ENCODE data around the gene DDAH1. TPM values are rescaled to one million over a fixed set of nuclear protein-coding genes. Genes with fewer than 3 reads are reported as not detected.

The DDAH1 gene
- total RNA-seq, 4 donors from 2014 or later = 12.9 to 28.9 (median 18.2) TPM

- intact Hi-C loops (cut with DNase I; ENCODE audit: low total_unique reads) = no loop called here
- TF ChIP-seq CTCF (IDR thresholded peaks at IDR 0.05) (no peak), POLR2A (IDR thresholded peaks at IDR 0.05) (no peak)
- H3K4me3 ChIP-seq = no peak overlapping the region
- no peaks in the 10 kb centered on the region for H3K4me1 ChIP-seq
- H3K27me3 ChIP-seq = no peaks in the 10 kb centered on the region
- peak overlapping the region; percentile 62 to 87 for H3K27ac ChIP-seq
- no peaks in the 10 kb centered on the region for H3K36me3 ChIP-seq
- DNase-seq = peak in 1 of 2 donors; percentile 75
- H3K9me3 ChIP-seq = no peaks in the 10 kb centered on the region
Measured at GRCh38 chr1:85297855-85298629, 166.9 kb downstream of the DDAH1 start.

GRCh38 chr1:85297538-85297854, 167.5 kb downstream of the DDAH1 start:
- Histone ChIP-seq H3K27ac (peak overlapping the region; percentile 62 to 87), H3K27me3 (no peaks in the 10 kb centered on the region)

GRCh38 chr1:85296980-85297379, 168.0 kb downstream of the DDAH1 start:
- no peak for TF ChIP-seq POLR2A (IDR thresholded peaks at IDR 0.05)
- H3K4me3 ChIP-seq = no peak overlapping the region
- intact Hi-C loops (cut with DNase I; ENCODE audit: low total_unique reads) = no loop called here
- H3K36me3 ChIP-seq = no peaks in the 10 kb centered on the region
- H3K4me1 ChIP-seq = no peaks in the 10 kb centered on the region
- H3K27me3 ChIP-seq = no peaks in the 10 kb centered on the region
- DNase-seq = no peak
- peak overlapping the region; percentile 62 to 87 for H3K27ac ChIP-seq
- no peaks in the 10 kb centered on the region for H3K9me3 ChIP-seq

More at GRCh38 chr1:85297538-85297854, 167.5 kb downstream of the DDAH1 start:
- H3K9me3 ChIP-seq = no peaks in the 10 kb centered on the region
- no peaks in the 10 kb centered on the region for H3K36me3 ChIP-seq
- intact Hi-C loops (cut with DNase I; ENCODE audit: low total_unique reads) = no loop called here
- DNase-seq = no peak
- H3K4me3 ChIP-seq = no peak overlapping the region
- H3K4me1 ChIP-seq = no peaks in the 10 kb centered on the region
- TF ChIP-seq POLR2A (IDR thresholded peaks at IDR 0.05) = no peak

- H3K9me3 ChIP-seq = no peaks in the 10 kb centered on the region
- H3K27me3 ChIP-seq = no peaks in the 10 kb centered on the region
- TF ChIP-seq POLR2A (IDR thresholded peaks at IDR 0.05) (no peak), CTCF (IDR thresholded peaks at IDR 0.05) (no peak)
- no peak for DNase-seq
- H3K27ac ChIP-seq = no peak overlapping the region
- no peaks in the 10 kb centered on the region for H3K4me1 ChIP-seq
- intact Hi-C loops (cut with DNase I; ENCODE audit: low total_unique reads) = no loop called here
- no peaks in the 10 kb centered on the region for H3K36me3 ChIP-seq
- no peak overlapping the region for H3K4me3 ChIP-seq
Measured at GRCh38 chr1:85295654-85296053, 169.3 kb downstream of the DDAH1 start.

- intact Hi-C loops (cut with DNase I; ENCODE audit: low total_unique reads) = no loop called here
- H3K27ac ChIP-seq = no peak overlapping the region
Measured at GRCh38 chr1:85295006-85295431, 169.9 kb downstream of the DDAH1 start.

More at GRCh38 chr1:85295006-85295431, 169.9 kb downstream of the DDAH1 start:
- TF ChIP-seq POLR2A (IDR thresholded peaks at IDR 0.05) (no peak), CTCF (IDR thresholded peaks at IDR 0.05) (no peak)
- Histone ChIP-seq H3K9me3 (no peaks in the 10 kb centered on the region), H3K27me3 (no peaks in the 10 kb centered on the region), H3K4me3 (no peak overlapping the region), H3K36me3 (no peaks in the 10 kb centered on the region), H3K4me1 (no peaks in the 10 kb centered on the region)
- DNase-seq = no peak

All from uterus (tissue), 4 donors.